GM12878 (cell line): ENCODE measurements around the gene TEKT5. TPM values are rescaled to one million over a fixed set of nuclear protein-coding genes. Genes with fewer than 3 reads are reported as not detected.

ENCODE experiments used
- ATAC-seq: fragments of 200-7000 bp; cut with Tn5 transposase; 3 replicates; pipeline ENCODE4 v1.9.1; 2020; ENCODE audit warnings: mild to moderate bottlenecking, moderate library complexity
- BruUV-seq: library from RNA; stranded (reverse); fragments of 400-500 nt; replicated peaks from 2 replicates; lab custom pipeline; 2021; lab: Mats Ljungman, UMichigan
- CTCF ChIA-PET: fragments of 300-600 bp; sonication (Branson Sonifier 250); formaldehyde crosslinking; extraction: SDS; loops from one replicate; lab custom pipeline; 2021; ENCODE audit warnings: inconsistent platforms; lab: Yijun Ruan, JAX
- POLR2A ChIA-PET: fragments of 350-600 bp; formaldehyde crosslinking; extraction: SDS; loops from one replicate; lab custom pipeline; 2021; ENCODE audit warnings: inconsistent platforms; lab: Charles Lee
- RAD21 ChIA-PET: fragments of 300-600 bp; sonication (Branson Sonifier 250); formaldehyde crosslinking; loops from one replicate; lab custom pipeline; 2023; ENCODE audit warnings: antibody characterized with exemption; ENCODE audit not compliant: unreplicated experiment; lab: Charles Lee
- SMC1A ChIA-PET: fragments of 300-600 bp; sonication (Branson Sonifier 250); formaldehyde crosslinking; loops from one replicate; lab custom pipeline; 2023; ENCODE audit not compliant: unreplicated experiment, uncharacterized antibody; lab: Charles Lee
- DNase-seq: peaks from one replicate; pipeline ENCODE4 v3.0.0-alpha.2; 2011; ENCODE audit warnings: low read depth, low spot score
- FAIRE-seq: peaks from 3 replicates; lab custom pipeline; 2011; peaks lifted over from hg19 to GRCh38; lab: Jason Lieb, UNC
- H2AFZ ChIP-seq: 2 replicates; pipeline ENCODE4 v1.6.0; 2011; ENCODE audit warnings: low read depth, low read length, control low read depth; ENCODE audit not compliant: control insufficient read depth
- H3K27ac ChIP-seq: 2 replicates; pipeline ENCODE4 v1.5.1; 2011; ENCODE audit warnings: control low read depth; ENCODE audit not compliant: control insufficient read depth, insufficient read depth
- H3K27me3 ChIP-seq, 2 experiments: replicated peaks in 1 of 2; 2 replicates each; pipeline versions ENCODE4 v1.6.0 to v1.6.1; 2011; ENCODE audit warnings: low read length in 1 of 2; ENCODE audit not compliant: control insufficient read depth in 2 of 2, insufficient read depth in 2 of 2
- H3K36me3 ChIP-seq, 2 experiments: 2 replicates each; pipeline ENCODE4 v1.5.1; 2011; ENCODE audit warnings: low read length in 1 of 2; ENCODE audit not compliant: control insufficient read depth in 2 of 2, insufficient read depth in 2 of 2
- H3K4me1 ChIP-seq: 2 replicates; pipeline ENCODE4 v1.6.1; 2011; ENCODE audit warnings: mild to moderate bottlenecking, low read length, moderate library complexity, mixed read lengths; ENCODE audit not compliant: control insufficient read depth, insufficient read depth
- H3K4me2 ChIP-seq: 2 replicates; pipeline ENCODE4 v1.6.0; 2011; ENCODE audit warnings: control low read depth; ENCODE audit not compliant: control insufficient read depth, insufficient read depth
- H3K4me3 ChIP-seq: fragments of 200-600 bp; sonication (generic); 2 replicates; pipeline ENCODE4 v1.5.1; 2016
- H3K79me2 ChIP-seq: 2 replicates; pipeline ENCODE4 v1.6.0; 2011; ENCODE audit warnings: low read length; ENCODE audit not compliant: control insufficient read depth, insufficient read depth
- H3K9ac ChIP-seq: 2 replicates; pipeline ENCODE4 v1.8.0; 2011; ENCODE audit warnings: low read length, control low read depth, mixed read lengths; ENCODE audit not compliant: control insufficient read depth, insufficient read depth
- H3K9me3 ChIP-seq: replicated peaks from 3 replicates; pipeline ENCODE4 v1.5.1; 2011; ENCODE audit warnings: mild to moderate bottlenecking, low read length; ENCODE audit not compliant: control insufficient read depth, insufficient read depth
- H4K20me1 ChIP-seq: 2 replicates; pipeline ENCODE4 v1.6.0; 2011; ENCODE audit not compliant: control insufficient read depth, insufficient read depth
- BCL3 ChIP-seq: IDR thresholded peaks from 2 replicates; pipeline ENCODE4 v1.6.1; 2011; ENCODE audit warnings: borderline replicate concordance, low read depth, mild to moderate bottlenecking, moderate library complexity, low read length; ENCODE audit not compliant: insufficient read depth, poor library complexity, severe bottlenecking
- BHLHE40 ChIP-seq, 2 experiments: fragments of 450-650 bp in 1 of 2; IDR thresholded peaks; 2 replicates each; pipeline ENCODE4 v1.6.1; 2011 to 2017; ENCODE audit warnings: low read depth in 2 of 2, borderline replicate concordance in 1 of 2, improper control_type of control experiment in 1 of 2, low read length in 1 of 2, mild to moderate bottlenecking in 1 of 2
- CEBPZ ChIP-seq: fragments of 150-350 bp; IDR thresholded peaks from 2 replicates; pipeline ENCODE4 v1.6.1; 2016; ENCODE audit warnings: low read depth, low read length
- CTCF ChIP-seq, 3 experiments: IDR thresholded peaks in 2 of 3; conservative IDR thresholded peaks in 1 of 3; 2 replicates each; pipeline ENCODE4 v1.5.1; 2011; ENCODE audit warnings: low read depth in 3 of 3, low read length in 3 of 3, mild to moderate bottlenecking in 3 of 3, control low read depth in 2 of 3, moderate library complexity in 2 of 3, inconsistent platforms in 1 of 3, mixed read lengths in 1 of 3; ENCODE audit not compliant: control insufficient read depth in 2 of 3, insufficient read depth in 1 of 3; ENCODE audit errors: extremely low read depth in 1 of 3
- EGR1 ChIP-seq, 2 experiments: IDR thresholded peaks; 1 replicate in 1 of 2; 2 replicates in 1 of 2; pipeline ENCODE4 v1.6.1; 2011 to 2012; ENCODE audit warnings: low read depth in 2 of 2, low read length in 2 of 2, borderline replicate concordance in 1 of 2, mild to moderate bottlenecking in 1 of 2, moderate library complexity in 1 of 2
- ESRRA ChIP-seq: IDR thresholded peaks from 2 replicates; pipeline ENCODE4 v1.6.1; 2012; ENCODE audit warnings: mild to moderate bottlenecking, low read length, improper control_type of control experiment
- FOS ChIP-seq: IDR thresholded peaks from 3 replicates; pipeline ENCODE4 v1.6.1; 2011; ENCODE audit warnings: borderline replicate concordance; ENCODE audit not compliant: insufficient read length; ENCODE audit errors: extremely low read depth
- HDGF ChIP-seq: fragments of 450-650 bp; IDR thresholded peaks from 2 replicates; pipeline ENCODE4 v1.6.1; 2016; ENCODE audit warnings: antibody characterized with exemption
- NFYA ChIP-seq: IDR thresholded peaks from 2 replicates; pipeline ENCODE4 v1.6.1; 2011; ENCODE audit warnings: low read depth, mild to moderate bottlenecking, low read length, improper control_type of control experiment, borderline replicate concordance
- NFYB ChIP-seq: IDR thresholded peaks from 2 replicates; pipeline ENCODE4 v1.6.1; 2011; ENCODE audit warnings: low read depth, mild to moderate bottlenecking, low read length, improper control_type of control experiment, moderate library complexity; ENCODE audit not compliant: insufficient read depth
- PKNOX1 ChIP-seq: fragments of 450-650 bp; IDR thresholded peaks from 2 replicates; pipeline ENCODE4 v1.6.1; 2016; ENCODE audit warnings: mild to moderate bottlenecking
- SIX5 ChIP-seq: IDR thresholded peaks from 2 replicates; pipeline ENCODE4 v1.6.1; 2011; ENCODE audit warnings: mild to moderate bottlenecking, low read depth, low read length, moderate library complexity; ENCODE audit not compliant: severe bottlenecking
- STAT3 ChIP-seq: IDR thresholded peaks from 2 replicates; pipeline ENCODE4 v1.6.1; 2011; ENCODE audit warnings: low read depth, low read length, improper control_type of control experiment
- ZNF24 ChIP-seq: fragments of 450-650 bp; IDR thresholded peaks from 2 replicates; pipeline ENCODE4 v1.6.1; 2017; ENCODE audit warnings: antibody characterized with exemption, mild to moderate bottlenecking
- WGBS: methylation state at CpG from one replicate; pipeline ENCODE4 v1.1.6; 2016; ENCODE audit warnings: low lambda C conversion rate; ENCODE audit not compliant: insufficient replicate concordance, insufficient coverage; ENCODE audit errors: missing lambda C conversion rate; 5-methylcytosine and 5-hydroxymethylcytosine counted together
- in situ Hi-C: fragments of 300-500 bp; cut with MboI; formaldehyde crosslinking; loops from 9 replicates; pipeline ENCODE4 v1.14.3; 2018; ENCODE audit warnings: mixed read lengths
- intact Hi-C: fragments of 100-400 bp; cut with micrococcal nuclease; formaldehyde crosslinking; loops from one replicate; pipeline ENCODE4 v1.14.2; 2022; ENCODE audit not compliant: unreplicated experiment
- polyA plus RNA-seq, 11 experiments: library from polyadenylated mRNA; depleted of rRNA in 4 of 11; unstranded in 6 of 11; stranded (reverse) in 5 of 11; fragments of >200 nt; fragmentation: Nextera tagmentation in 4 of 11; fragmentation: Illumina TruSeq in 1 of 11; extraction: Ambion mirVana in 4 of 11; extraction: Trizol in 1 of 11; gene quantifications; 1 replicate in 1 of 11; 2 replicates in 10 of 11; pipeline versions ENCODE4 v1.2.1 to v1.2.3, GENCODE V29; 2011 to 2016; ENCODE audit warnings: inconsistent platforms in 2 of 11, missing spikeins in 2 of 11, low read depth in 1 of 11
- total RNA-seq, 4 experiments: library from RNA; depleted of rRNA in 3 of 4; stranded (reverse); fragments of >200 nt in 3 of 4; fragmentation: Illumina TruSeq in 1 of 4; extraction: Trizol in 1 of 4; gene quantifications; 2 replicates each; pipeline versions ENCODE4 v1.2.1 to v1.2.3, GENCODE V29; 2013 to 2021

The TEKT5 gene
- total and polyA plus RNA-seq, 10 of the 15 experiments (the other 5 are each of a cell fraction or from before 2014, with no cell fraction given) = 0.19 to 2.2 (median 0.68) TPM; not detected in 1

GRCh38 chr16:10589109-10589508 lies 105.6 kb downstream of the TEKT5 start (continued):
- no peak for TF ChIP-seq BHLHE40 (IDR thresholded peaks at IDR 0.05; ENCODE audit: borderline replicate concordance in 1 of 2, low read depth in 2 of 2, low read length in 1 of 2)
- no peak for TF ChIP-seq STAT3
- TF ChIP-seq BCL3 = no peak
- TF ChIP-seq SIX5 = no peak
- no peak for TF ChIP-seq CEBPZ

GRCh38 chr16:10587622-10588021 lies 107.1 kb downstream of the TEKT5 start:
- H4K20me1 ChIP-seq = no peaks in the 10 kb centered on the region
- H3K4me3 ChIP-seq = no peak overlapping the region
- TF ChIP-seq EGR1 (IDR thresholded peaks at IDR 0.05; ENCODE audit: borderline replicate concordance in 1 of 2, low read depth in 2 of 2, low read length in 2 of 2) (no peak), NFYA (no peak), PKNOX1 (no peak), HDGF (no peak), NFYB (no peak), ESRRA (no peak), ZNF24 (no peak), CTCF (IDR thresholded peaks at IDR 0.05 in 2 of 3, conservative IDR thresholded peaks at IDR 0.05 in 1 of 3; ENCODE audit: control insufficient read depth in 2 of 3, extremely low read depth in 1 of 3, insufficient read depth in 1 of 3, low read depth in 3 of 3, low read length in 3 of 3) (no peak), FOS (no peak)
- peaks cover 2 to 6% of the 10 kb centered on the region in 2 experiments; a peak in 3 of 4 replicates for H3K27me3 ChIP-seq
- WGBS = 0% methylated on average over 2 of the region's 2 CpGs
- intact Hi-C loops = no loop called here
- ATAC-seq (no peak), DNase-seq (no peak), FAIRE-seq (no peak)
- no peaks in the 10 kb centered on the region for H3K79me2 ChIP-seq
- CTCF ChIA-PET = interaction anchor here (0.5 kb wide), 1 partner anchor 514 kb away, joined by 3 read pairs; no protein-coding TSS in a partner anchor
- H3K4me1 ChIP-seq = no peaks in the 10 kb centered on the region
- no peak overlapping the region for H3K9ac ChIP-seq
- in situ Hi-C loops = no loop called here
- no peaks in the 10 kb centered on the region for H3K9me3 ChIP-seq
- no peaks in the 10 kb centered on the region for H3K36me3 ChIP-seq
- no TSS peak for BruUV-seq
- no peak overlapping the region for H3K4me2 ChIP-seq
- H2AFZ ChIP-seq = no peak overlapping the region
- H3K27ac ChIP-seq = no peak overlapping the region
- RAD21 ChIA-PET = no interaction called here
- POLR2A ChIA-PET = no interaction called here
- SMC1A ChIA-PET = interaction anchor here (1.5 kb wide), 1 partner anchor 15 kb away, joined by 3 read pairs; no protein-coding TSS in a partner anchor
